HT-29 (cell line): ENCODE results near the gene ODF2. TPM values are rescaled to one million over a fixed set of nuclear protein-coding genes. Genes with fewer than 3 reads are reported as not detected.
"Not testable (repeated sequence)": the region's sequence is repeated elsewhere in the genome, so short reads cannot be mapped to it uniquely, and the experiment has no call there.

ENCODE experiments used
- DNase-seq: peaks from one replicate; pipeline ENCODE4 v3.0.0-alpha.2; 2015; ENCODE audit warnings: low spot score
- total RNA-seq: library from RNA; depleted of rRNA; stranded (reverse); fragments of >200 nt; shearing (Covaris generic); gene quantifications from 2 replicates; pipeline ENCODE4 v1.2.3, GENCODE V29; 2014

The ODF2 gene
- total RNA-seq, 1 experiment from 2014 or later: 34.2 TPM

DNA sequence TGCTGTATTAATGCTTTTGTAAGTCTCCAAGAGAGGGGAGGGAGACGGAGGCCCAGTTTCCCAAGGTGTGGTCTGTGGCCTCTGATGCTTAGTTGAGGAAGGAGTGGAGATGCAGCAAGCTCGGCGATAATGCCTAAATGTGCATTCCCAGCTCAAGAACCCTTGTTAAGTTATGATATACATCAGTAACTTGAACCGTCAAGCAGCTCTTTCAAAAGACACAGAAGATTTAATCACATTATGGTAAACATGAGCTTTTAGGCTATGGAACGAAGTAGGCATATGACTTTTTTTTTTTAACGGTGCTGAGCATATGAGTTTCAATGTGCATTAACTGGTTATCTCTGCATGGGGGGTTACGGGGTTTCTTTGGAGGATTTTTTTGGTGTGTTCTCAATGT is 26.4 kb downstream of the ODF2 start:
- no peak for DNase-seq

DNA sequence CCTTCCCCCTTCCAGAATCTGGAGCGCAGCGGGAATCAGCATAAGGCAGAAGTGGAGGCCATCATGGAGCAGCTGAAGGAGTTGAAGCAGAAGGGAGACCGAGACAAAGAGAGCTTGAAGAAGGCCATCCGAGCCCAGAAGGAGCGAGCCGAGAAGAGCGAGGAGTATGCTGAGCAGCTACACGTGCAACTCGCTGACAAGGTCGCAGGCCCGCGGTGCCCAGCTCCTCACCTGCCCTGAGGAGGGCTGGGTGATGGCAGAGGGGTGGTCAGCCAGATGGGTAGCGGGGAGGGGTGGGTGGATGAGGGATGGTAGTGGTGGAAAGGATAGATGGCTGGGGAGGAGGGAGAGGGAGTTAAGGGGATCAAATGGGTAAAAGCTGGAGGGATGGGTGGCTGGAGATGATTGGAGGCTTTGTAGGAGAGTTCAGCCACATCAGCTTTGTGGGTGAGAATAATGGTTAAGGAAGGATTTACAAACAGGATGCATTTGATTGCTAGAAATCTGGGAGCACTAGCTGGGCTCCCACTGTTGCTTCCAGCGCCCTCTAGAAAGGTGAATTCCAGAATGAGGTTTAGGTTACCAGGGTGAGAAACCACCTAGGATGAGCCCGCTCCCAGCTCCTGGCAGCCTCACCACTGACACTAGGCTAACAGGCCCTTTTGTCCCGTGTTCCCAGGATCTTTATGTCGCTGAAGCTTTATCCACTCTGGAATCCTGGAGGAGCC is 29.0 kb downstream of the ODF2 start:
- DNase-seq: no peak

DNA sequence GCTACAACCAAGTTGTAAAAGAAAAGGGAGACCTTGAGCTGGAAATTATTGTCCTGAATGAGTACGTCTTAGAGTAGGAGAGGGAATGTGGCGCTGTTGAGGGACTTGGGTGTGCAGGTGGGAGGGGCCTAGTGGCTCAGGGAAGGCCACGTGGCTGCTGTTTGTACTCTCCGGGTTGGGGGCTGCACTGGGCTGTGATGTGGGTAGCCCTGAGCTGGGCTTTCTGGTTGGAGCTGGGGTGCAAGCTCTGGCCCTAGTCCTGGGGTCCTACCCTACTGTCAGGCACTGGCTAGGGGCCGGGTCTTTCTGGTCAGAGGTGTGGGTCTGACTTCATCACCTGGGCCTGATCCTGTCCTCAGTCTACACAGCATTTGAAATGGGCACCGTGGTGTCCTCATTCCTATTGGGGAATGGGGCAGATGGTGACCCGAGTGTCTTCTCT is 29.6 kb downstream of the ODF2 start:
- no peak for DNase-seq

DNA sequence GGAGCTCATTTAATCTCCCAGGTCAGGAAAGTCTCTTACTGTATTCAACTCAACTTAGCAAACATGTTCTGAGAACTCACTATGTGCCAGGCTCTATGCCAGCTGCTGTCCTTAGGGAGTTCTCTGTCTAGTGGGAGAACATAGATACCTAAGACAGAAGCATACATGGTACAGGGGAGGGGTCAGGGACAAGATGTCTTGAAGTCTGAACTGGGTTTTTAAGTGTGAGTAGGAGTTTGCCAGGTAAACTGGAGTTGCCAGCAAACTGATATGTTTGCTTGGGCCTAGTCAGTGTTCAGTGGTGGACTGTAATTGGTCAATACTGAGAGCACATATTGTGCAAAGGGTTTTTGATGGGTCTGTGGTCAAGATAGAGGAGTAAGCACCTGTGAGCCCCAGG is 30.4 kb downstream of the ODF2 start:
- DNase-seq: no peak

DNA sequence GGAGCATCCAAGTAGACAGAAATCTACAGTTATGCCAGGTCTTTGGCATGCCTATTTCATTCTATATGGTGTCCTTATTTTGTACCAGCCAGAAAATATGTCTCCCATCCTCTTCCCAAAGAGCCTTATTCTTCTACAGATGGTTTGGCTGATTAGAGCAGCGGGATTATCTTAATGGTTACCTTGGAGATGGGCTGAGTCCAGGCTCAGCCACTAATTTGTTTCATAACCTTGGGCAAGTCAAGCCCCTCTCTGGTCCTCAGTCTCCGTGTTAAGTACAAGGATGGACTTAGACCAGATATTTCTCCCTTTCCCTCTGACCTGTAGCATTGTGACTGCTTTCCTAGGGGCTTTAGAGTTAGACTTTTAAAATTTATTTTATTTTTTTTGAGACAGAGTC is 37.6 kb downstream of the ODF2 start:
- DNase-seq: no peak

DNA sequence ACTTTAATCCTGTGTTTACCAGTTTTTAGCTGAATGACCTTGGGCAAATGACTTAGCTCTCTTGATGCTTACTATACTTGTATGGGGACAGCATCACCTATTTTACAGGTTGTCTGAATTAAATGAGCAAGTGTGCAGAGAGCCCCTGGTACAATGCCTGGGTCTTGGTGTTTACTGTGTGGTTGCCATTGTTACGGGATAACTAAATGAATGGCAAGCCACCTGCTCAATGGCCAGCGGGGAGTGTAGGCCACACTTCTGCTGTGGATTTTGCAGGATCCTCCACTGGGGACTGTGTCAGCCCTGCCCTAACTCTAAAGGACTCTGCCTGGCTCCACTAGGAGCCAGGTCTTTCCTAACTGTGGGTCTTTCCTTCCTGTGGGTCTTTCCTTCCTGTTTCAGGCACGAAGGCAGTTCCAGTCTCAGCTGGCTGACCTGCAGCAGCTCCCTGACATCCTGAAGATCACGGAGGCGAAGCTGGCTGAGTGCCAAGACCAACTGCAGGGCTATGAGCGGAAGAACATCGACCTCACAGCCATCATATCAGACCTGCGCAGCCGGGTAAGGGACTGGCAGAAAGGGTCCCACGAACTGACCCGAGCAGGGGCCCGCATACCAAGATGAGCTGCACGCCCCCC is 38.4 kb downstream of the ODF2 start:
- DNase-seq: no peak

DNA sequence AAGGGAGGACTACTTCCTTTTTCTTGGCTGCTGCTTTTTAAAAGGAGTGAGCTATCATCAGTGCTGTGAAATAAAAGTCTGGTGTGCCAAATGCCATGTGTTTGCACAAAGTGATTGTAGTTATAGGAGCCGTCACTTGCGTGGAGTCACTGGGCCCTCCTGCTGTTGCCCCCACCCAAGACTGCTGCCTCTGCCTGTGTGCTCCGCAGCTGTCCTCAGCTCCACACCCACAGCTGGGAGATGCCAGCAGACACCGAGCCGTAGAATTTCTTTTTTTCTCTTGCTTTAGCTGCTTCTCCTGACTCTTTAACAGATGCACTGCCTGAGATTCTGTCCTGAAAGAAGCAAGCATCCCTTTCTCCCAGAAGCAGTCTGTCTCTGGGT is 38.9 kb downstream of the ODF2 start:
- no peak for DNase-seq

DNA sequence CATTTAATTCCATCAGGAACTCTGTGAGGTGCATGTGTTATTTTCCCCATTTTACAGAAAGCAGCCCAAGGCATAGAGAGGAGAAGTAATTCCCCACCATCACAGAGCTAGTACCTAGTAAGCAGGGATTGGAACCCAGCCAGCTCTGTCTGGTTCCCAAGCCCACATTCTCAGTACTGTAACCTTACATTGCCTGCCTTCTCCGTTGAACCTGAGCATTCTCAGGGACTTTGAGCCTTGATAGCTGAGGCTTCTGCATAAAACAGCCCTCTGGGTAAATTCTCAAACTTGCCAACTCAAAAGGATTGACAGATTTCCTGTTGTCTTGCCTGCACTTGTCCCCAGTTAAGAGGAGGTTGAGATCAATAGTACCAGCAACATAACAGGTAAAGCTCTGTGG is 39.5 kb downstream of the ODF2 start:
- no peak for DNase-seq

DNA sequence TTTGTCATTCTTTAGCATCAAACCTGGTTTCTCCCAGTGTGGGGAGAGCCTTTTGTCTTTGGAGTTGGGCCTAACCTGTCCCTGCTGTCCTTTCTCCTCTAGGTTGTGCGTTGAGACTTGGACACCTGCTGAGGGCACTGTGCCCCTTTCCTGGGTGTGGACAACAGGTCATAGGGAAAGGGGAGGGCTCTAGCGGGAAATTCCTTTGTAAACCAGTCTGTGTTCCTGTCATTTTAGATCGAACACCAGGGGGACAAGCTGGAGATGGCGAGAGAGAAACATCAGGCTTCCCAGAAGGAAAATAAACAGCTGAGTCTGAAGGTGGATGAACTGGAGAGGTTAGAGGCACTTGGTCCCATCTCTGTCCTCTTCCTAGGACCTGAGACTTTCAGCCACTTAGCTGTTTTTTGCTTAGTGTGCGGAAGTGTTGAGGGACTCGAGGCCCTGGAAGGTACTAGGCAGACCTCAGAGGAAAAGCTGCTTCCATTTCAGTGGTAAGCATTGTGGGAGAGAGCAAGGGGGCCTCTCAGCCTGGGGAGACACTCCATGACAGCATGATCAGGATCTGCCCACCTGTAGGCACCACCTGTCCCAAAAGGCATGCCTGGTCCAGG is 40.1 kb downstream of the ODF2 start:
- peak; percentile 68 for DNase-seq

DNA sequence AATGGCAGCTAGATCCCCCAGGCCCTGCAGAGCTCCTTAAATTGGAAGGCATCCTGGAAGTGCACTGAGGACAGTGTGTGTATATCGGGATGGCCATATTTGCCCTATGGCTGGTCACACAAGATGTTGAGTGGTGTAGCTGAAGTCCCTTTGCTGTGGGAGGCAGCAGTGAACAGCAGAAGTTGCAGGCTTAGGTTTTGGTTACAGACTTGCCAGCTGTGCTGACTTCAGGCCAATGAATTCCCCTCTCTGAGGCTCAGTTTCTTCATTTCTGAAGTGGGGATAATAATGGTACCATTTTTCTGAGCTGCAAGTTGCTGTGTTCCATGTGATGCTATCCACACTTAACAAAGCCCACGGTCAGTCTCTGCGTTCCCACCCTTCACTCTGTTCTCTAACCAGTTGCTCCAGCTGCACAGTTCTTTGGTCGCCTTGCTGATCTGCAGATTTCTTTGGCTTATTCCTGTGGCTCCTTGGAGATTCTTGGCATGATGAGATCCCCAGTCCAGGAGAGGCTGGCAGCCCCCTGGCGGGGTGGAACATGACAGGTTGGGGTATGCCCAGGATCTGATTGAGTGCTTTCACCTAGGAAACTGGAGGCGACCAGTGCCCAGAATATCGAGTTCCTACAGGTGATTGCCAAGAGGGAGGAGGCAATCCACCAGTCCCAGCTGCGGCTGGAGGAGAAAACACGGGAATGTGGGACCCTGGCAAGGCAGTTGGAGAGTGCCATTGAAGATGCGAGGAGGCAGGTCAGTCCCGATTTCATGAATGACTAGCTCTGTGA is 42.2 kb downstream of the ODF2 start:
- DNase-seq: no peak

DNA sequence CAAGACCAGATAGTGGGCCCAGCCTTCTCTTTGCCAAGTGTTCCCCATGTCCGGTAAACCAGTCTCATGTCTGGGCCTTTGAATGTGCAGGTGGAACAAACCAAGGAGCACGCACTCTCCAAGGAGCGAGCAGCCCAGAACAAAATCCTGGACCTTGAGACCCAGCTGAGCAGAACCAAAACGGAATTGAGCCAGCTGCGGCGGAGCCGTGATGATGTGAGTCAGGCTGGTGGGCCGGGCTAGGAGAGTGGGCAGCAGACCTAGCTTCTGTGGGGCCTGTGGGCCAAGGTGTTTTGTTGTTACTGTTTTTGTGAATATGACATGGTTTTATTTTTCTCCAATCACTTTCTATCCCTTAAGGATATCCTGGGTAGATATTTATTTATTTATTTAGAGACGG is 43.1 kb downstream of the ODF2 start:
- DNase-seq: no peak

DNA sequence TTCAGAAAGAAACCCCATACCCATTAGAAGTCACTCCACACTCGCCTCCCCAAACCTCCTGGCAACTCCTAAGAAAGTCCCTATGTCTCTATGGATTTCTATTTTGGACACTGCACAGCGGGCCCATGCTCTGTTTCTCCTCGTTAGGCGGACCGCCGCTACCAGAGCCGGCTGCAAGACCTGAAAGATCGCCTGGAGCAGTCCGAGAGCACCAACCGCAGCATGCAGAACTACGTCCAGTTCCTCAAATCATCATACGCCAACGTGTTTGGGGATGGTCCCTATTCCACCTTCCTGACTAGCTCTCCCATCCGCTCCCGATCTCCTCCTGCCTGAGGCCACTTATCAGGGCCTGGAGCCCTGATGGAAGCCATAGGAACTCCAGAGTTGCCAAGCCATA is 44.1 kb downstream of the ODF2 start:
- no peak for DNase-seq

DNA sequence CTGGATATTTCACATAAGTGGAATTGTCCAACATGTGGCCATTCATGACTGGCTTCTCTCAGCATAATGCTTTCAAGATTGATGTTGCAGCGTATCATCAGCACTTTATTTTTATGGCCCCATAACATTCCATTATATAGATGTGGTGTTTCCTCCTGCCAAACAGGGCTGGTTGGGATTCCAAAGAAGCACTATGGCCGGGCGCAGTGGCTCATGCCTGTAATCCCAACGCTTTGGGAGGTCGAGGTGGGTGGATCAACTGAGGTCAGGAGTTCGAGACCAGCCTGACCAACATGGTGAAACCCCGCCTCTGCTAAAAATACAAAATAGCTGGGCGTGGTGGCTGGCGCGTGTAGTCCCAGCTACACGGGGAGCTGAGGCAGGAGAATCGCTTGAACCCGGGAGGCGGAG is 47.6 kb downstream of the ODF2 start:
- DNase-seq: not testable (repeated sequence)

DNA sequence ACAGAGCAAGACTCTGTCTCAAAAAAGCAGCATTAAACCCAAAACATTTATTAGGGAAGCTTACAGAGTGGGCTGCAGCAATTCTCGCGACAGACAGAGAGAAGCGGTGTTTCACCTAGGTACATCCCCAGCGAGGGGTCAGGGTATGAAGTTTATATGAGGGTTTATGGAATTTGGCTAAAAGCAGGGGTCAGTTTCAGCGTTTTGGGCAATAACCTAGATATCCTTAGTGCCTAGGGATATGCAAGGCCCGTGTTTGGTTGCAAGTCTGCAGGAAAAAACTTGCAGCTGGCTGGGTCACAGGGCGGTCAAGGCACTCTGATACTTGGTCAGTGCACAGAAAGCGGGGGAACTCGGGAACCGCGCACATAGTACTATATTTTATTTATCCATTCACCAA is 48.1 kb downstream of the ODF2 start:
- no peak for DNase-seq

DNA sequence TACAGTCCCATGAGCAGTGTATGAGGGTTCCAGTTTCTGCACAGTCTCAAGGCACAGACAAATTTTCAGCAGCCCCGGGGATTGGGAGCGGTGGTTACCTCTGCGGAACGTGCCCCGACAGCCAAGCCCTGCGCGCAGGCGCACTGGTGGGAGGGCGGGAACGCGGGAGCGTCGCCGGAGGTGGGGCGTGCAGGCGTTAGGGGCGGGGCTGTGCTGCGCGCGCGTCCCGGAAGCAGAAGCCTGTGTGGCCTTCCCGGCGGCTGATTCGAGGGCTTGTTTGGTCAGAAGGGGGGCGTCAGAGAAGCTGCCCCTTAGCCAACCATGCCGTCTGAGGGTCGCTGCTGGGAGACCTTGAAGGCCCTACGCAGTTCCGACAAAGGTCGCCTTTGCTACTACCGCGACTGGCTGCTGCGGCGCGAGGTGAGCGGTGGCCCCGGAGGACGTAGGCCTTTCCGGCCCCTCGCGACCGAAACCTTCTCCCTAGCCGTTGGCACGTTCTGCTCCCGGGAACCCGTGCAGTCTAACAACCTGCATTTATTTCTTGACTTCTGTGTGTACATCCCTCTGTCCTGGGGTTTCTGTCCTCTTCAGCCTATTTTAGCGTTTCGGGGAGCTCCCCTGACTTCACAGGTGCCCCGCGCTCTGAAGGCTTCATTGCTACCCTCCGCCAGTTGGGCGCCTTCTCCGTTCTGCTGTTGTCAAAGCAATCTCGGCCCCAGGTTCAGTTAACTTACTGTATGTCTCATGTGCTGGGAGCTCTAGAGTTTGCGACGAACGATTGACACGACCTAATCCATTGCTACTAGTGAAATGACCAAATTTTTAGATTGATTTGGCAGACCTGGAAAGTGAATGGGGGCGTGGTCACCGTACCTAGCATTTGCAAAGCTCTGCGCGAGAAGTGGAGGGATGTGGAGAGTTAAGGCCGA is 48.9 kb downstream of the ODF2 start, which contains the start of gene GLE1:
TSS of gene GLE1 (plus strand) at position 235 of the 929 bp plus-strand sequence. CDS start at position 322, 87 bp downstream.
- DNase-seq: peak; percentile 92

DNA sequence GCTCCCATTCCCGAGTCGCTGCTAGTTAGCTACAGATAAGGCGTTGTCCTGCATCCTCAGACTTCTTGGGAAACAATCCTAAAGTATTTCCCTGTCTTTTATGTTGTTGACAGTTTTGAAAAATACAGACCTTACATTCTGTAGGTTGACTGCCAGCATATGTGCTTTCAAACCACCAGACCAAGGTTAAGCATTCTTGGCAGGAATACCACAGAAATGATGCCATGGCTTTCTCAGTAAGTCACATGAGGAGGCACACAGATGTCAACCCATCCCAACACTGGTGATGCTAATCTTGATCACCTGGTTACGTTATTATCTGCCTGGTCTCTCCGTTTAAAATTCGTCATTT is 49.6 kb downstream of the ODF2 start:
- no peak for DNase-seq

DNA sequence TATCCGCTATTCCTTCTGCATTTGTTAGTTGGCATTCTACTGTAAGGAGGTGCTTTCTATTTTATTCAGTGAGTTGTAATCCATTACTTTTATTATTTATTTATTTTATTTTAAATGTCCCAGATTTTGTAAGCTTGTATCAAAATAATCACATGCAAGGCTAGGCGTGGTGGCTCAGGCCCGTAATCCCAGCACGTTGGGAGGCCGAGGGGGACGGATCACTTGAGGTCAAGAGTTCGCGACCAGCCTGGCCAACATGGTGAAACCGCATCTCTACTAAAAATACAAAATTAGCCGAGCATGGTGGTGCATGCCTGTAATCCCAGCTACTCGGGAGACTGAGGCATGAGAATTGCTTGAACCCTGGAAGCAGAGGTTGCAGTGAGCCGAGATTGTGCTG is 50.1 kb downstream of the ODF2 start:
- DNase-seq: not testable (repeated sequence)

DNA sequence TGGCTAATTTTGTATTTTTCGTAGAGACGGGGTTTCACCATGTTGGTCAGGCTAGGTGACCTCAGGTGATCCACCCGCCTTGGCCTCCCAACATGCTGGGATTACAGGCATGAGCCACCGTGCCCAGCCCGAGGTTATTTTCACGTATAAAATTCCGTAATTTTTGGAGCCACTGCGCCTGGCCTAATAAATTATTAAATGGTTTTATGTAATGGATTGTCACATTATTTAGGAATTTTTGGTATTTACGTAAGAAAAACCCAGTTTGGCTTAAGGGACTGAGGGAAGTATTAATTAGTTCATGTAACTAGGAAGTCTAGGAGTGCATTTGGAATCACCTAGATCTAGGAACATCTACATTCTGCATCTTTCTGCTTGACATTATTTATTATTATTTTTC is 57.0 kb downstream of the ODF2 start:
- no peak for DNase-seq

DNA sequence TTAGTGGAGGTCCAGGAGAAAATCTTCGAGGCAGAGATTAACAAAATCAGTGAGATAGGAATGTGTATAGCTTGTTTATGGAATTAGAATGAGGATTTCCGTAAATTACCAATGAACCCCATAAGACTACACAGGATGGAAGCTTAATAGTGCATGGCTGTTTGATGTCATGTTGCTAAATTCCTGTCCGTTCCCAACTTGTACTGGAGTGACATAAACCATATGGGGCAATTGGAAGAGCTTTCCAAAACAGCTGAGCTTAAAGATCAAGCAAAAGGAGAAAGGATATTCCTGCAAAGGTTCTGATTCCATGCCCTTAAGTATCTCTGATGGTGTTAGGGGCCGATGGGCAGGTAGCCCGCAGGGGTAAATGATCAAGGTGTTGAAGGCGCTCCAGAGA is 66.2 kb downstream of the ODF2 start:
- no peak for DNase-seq

DNA sequence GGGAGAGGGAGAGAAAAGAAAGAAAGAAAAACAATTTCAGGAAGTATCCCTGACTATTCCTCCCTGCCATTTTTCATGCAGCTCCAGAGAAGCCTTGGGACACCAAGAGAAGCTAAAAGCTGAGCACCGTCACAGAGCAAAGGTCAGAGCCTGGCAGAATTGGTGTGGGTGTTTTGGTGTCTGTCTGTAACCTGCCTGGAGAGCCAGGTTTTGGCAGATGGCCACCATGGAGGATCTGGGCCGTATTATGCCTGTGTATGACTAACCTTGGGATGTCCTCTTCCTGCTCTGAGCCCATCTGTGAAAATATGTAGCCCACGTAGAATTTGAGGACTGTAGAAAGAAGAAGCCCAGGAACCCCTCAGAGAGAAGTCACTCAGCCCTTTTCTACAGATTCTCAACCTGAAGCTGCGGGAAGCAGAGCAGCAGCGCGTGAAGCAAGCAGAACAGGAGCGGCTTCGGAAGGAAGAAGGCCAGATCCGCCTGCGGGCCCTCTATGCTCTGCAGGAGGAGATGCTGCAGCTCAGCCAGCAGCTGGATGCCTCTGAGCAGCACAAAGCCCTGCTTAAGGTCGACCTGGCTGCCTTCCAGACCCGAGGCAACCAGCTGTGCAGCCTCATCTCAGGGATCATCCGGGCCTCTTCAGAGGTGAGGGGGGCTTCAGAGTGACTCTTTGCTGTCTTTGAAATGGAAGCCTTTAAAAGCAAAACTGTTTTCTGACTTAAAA is 67.6 kb downstream of the ODF2 start:
- no peak for DNase-seq
